K562 (cell line): Measurements from ENCODE around the gene EHBP1. TPM values are rescaled to one million over a fixed set of nuclear protein-coding genes. Genes with fewer than 3 reads are reported as not detected.

Experiments used
- ATF7 ChIP-seq: fragments of 450-650 bp; IDR thresholded peaks from 2 replicates; pipeline ENCODE4 v1.7.1; 2014; ENCODE audit warnings: mild to moderate bottlenecking, moderate library complexity
- BRCA1 ChIP-seq, 2 experiments: fragments of 450-650 bp in 1 of 2; sonication (generic) in 1 of 2; formaldehyde crosslinking in 1 of 2; IDR thresholded peaks; 2 replicates each; pipeline versions ENCODE4 v1.5.0 to v1.6.1; 2017 to 2020; ENCODE audit warnings: mild to moderate bottlenecking in 1 of 2, missing genetic modification reagents in 1 of 2
- CHAMP1 ChIP-seq: fragments of 450-650 bp; IDR thresholded peaks from 2 replicates; pipeline ENCODE4 v1.6.1; 2016; ENCODE audit warnings: mild to moderate bottlenecking
- COPS2 ChIP-seq: fragments of 450-650 bp; conservative IDR thresholded peaks from 2 replicates; pipeline ENCODE4 v1.6.1; 2016; ENCODE audit warnings: mild to moderate bottlenecking, moderate library complexity
- ETV6 ChIP-seq, 3 experiments: fragments of 150-350 bp in 1 of 3; sonication (generic) in 1 of 3; formaldehyde crosslinking in 1 of 3; IDR thresholded peaks; 2 replicates each; pipeline versions ENCODE4 v1.6.1 to v1.8.0; 2014 to 2022; ENCODE audit warnings: borderline replicate concordance in 2 of 3, low read depth in 2 of 3, antibody characterized with exemption in 1 of 3, low read length in 1 of 3, mild to moderate bottlenecking in 1 of 3, missing genetic modification reagents in 1 of 3
- FOXK1 ChIP-seq: sonication (generic); formaldehyde crosslinking; IDR thresholded peaks from 2 replicates; pipeline ENCODE4 v1.8.0; 2022; ENCODE audit warnings: missing genetic modification reagents, mild to moderate bottlenecking, borderline replicate concordance
- HBP1 ChIP-seq: fragments of 450-650 bp; formaldehyde crosslinking; IDR thresholded peaks from 2 replicates; pipeline ENCODE4 v1.4.0; 2022; ENCODE audit warnings: missing genetic modification characterization
- HCFC1 ChIP-seq: IDR thresholded peaks from 2 replicates; pipeline ENCODE4 v1.6.1; 2012; ENCODE audit warnings: low read depth, low read length, improper control_type of control experiment
- HEY1 ChIP-seq: fragments of 250-450 bp; sonication (Bioruptor Pico); IDR thresholded peaks from 2 replicates; pipeline ENCODE4 v1.5.0; 2020; ENCODE audit warnings: mild to moderate bottlenecking, moderate library complexity, borderline replicate concordance
- IFI16 ChIP-seq: fragments of 250-450 bp; sonication (Bioruptor Pico); IDR thresholded peaks from 2 replicates; pipeline ENCODE4 v2.1.2; 2022; ENCODE audit warnings: mild to moderate bottlenecking, inconsistent platforms
- MCM5 ChIP-seq: fragments of 450-650 bp; IDR thresholded peaks from 2 replicates; pipeline ENCODE4 v1.6.1; 2016; ENCODE audit warnings: low read depth
- MEF2D ChIP-seq: conservative IDR thresholded peaks from 2 replicates; pipeline ENCODE4 v1.6.1; 2016; ENCODE audit warnings: low read depth, missing genetic modification characterization, missing compliant biosample characterization
- VEZF1 ChIP-seq: fragments of 200-800 bp; sonication (Bioruptor generic); IDR thresholded peaks from 2 replicates; pipeline ENCODE4 v1.6.1; 2017; ENCODE audit warnings: missing genetic modification characterization, missing compliant biosample characterization
- YY1 ChIP-seq, 3 experiments: IDR thresholded peaks; 2 replicates each; pipeline ENCODE4 v1.6.1; 2011; ENCODE audit warnings: low read length in 2 of 3, mild to moderate bottlenecking in 2 of 3, moderate library complexity in 2 of 3, borderline replicate concordance in 1 of 3, control low read depth in 1 of 3, low read depth in 1 of 3; ENCODE audit not compliant: insufficient read depth in 3 of 3, insufficient replicate concordance in 2 of 3, control insufficient read depth in 1 of 3, insufficient read length in 1 of 3; ENCODE audit errors: extremely low read depth in 1 of 3
- ZEB2 ChIP-seq: fragments of 450-650 bp; IDR thresholded peaks from 2 replicates; pipeline ENCODE4 v1.6.1; 2016
- ZNF124 ChIP-seq: sonication (generic); formaldehyde crosslinking; IDR thresholded peaks from 2 replicates; pipeline ENCODE4 v1.8.1; 2022; ENCODE audit warnings: missing genetic modification reagents
- ZNF174 ChIP-seq: fragments of 250-450 bp; sonication (Bioruptor Pico); IDR thresholded peaks from 2 replicates; pipeline ENCODE4 v1.4.0; 2020; ENCODE audit warnings: mild to moderate bottlenecking
- ZNF212 ChIP-seq: fragments of 450-650 bp; formaldehyde crosslinking; IDR thresholded peaks from 2 replicates; pipeline ENCODE4 v1.4.0; 2020; ENCODE audit warnings: mild to moderate bottlenecking
- ZNF239 ChIP-seq: fragments of 250-450 bp; sonication (Bioruptor Pico); IDR thresholded peaks from 2 replicates; pipeline ENCODE4 v1.4.0; 2020; ENCODE audit warnings: mild to moderate bottlenecking
- ZNF282 ChIP-seq: sonication (generic); formaldehyde crosslinking; IDR thresholded peaks from 2 replicates; pipeline ENCODE4 v1.8.1; 2023; ENCODE audit warnings: missing genetic modification reagents
- ZNF507 ChIP-seq: conservative IDR thresholded peaks from 2 replicates; pipeline ENCODE4 v1.6.1; 2017; ENCODE audit warnings: missing genetic modification characterization, missing compliant biosample characterization
- ZNF551 ChIP-seq: fragments of 250-450 bp; sonication (Bioruptor Pico); IDR thresholded peaks from 2 replicates; pipeline ENCODE4 v1.5.0; 2021; ENCODE audit warnings: mild to moderate bottlenecking, moderate library complexity
- ZNF57 ChIP-seq: fragments of 450-650 bp; formaldehyde crosslinking; IDR thresholded peaks from 2 replicates; pipeline ENCODE4 v1.4.0; 2020; ENCODE audit warnings: mild to moderate bottlenecking, moderate library complexity
- polyA plus RNA-seq, 8 experiments: library from polyadenylated mRNA; depleted of rRNA in 4 of 8; stranded (reverse) in 5 of 8; unstranded in 3 of 8; fragments of >200 nt; fragmentation: Nextera tagmentation in 2 of 8; fragmentation: Illumina TruSeq in 1 of 8; extraction: Ambion mirVana in 2 of 8; extraction: Trizol in 1 of 8; gene quantifications; 2 replicates each; pipeline versions ENCODE4 v1.2.1 to v1.2.3, GENCODE V29; 2011 to 2014; ENCODE audit warnings: inconsistent platforms in 1 of 8, missing spikeins in 1 of 8
- total RNA-seq, 7 experiments: library from RNA; depleted of rRNA in 6 of 7; stranded (reverse); fragments of >200 nt in 6 of 7; fragmentation: Illumina TruSeq in 2 of 7; extraction: Trizol in 2 of 7; gene quantifications; 2 replicates each; pipeline versions ENCODE4 v1.2.1 to v1.2.3, GENCODE V29; 2011 to 2021; ENCODE audit warnings: low replicate concordance in 1 of 7

EHBP1 gene
- total and polyA plus RNA-seq, 9 of the 15 experiments (the other 6 are each of a cell fraction or from before 2014, with no cell fraction given) = 8.9 to 26.6 (median 19.3) TPM

GRCh38 chr2:62705859-62706720, 577 bp downstream of the EHBP1 start (continued):
- TF ChIP-seq HBP1 (CRISPR knock-in tag) (no peak), ZNF174 (CRISPR knock-in tag) (no peak), ATF7 (no peak), FOXK1 (CRISPR knock-in tag) (no peak), ZNF124 (CRISPR knock-in tag) (no peak), YY1 (IDR thresholded peaks at IDR 0.05; ENCODE audit: borderline replicate concordance in 1 of 3, control insufficient read depth in 1 of 3, extremely low read depth in 1 of 3, insufficient read depth in 3 of 3, insufficient read length in 1 of 3, insufficient replicate concordance in 2 of 3, low read depth in 1 of 3, low read length in 2 of 3) (peak in 2 of 3 experiments; percentile 14 to 28), HEY1 (no peak), MEF2D (tag) (no peak), CHAMP1 (no peak), MCM5 (no peak), ZNF282 (CRISPR knock-in tag) (no peak), COPS2 (no peak), BRCA1 (IDR thresholded peaks at IDR 0.05) (no peak), BRCA1 (CRISPR knock-in tag; IDR thresholded peaks at IDR 0.05) (no peak), ZNF212 (CRISPR knock-in tag) (no peak), ZEB2 (no peak), IFI16 (CRISPR knock-in tag) (no peak), ZNF507 (tag) (no peak), VEZF1 (peak; percentile 66), HCFC1 (no peak), ZNF551 (CRISPR knock-in tag) (no peak), ZNF57 (CRISPR knock-in tag) (no peak), ZNF239 (CRISPR knock-in tag) (no peak), ETV6 (IDR thresholded peaks at IDR 0.05; ENCODE audit: borderline replicate concordance in 1 of 2, low read depth in 2 of 2, low read length in 1 of 2) (no peak), ETV6 (CRISPR knock-in tag; IDR thresholded peaks at IDR 0.05; ENCODE audit: borderline replicate concordance) (no peak)
